ENCODE measurements around the gene KCNIP1.

The KCNIP1 gene

DNA sequence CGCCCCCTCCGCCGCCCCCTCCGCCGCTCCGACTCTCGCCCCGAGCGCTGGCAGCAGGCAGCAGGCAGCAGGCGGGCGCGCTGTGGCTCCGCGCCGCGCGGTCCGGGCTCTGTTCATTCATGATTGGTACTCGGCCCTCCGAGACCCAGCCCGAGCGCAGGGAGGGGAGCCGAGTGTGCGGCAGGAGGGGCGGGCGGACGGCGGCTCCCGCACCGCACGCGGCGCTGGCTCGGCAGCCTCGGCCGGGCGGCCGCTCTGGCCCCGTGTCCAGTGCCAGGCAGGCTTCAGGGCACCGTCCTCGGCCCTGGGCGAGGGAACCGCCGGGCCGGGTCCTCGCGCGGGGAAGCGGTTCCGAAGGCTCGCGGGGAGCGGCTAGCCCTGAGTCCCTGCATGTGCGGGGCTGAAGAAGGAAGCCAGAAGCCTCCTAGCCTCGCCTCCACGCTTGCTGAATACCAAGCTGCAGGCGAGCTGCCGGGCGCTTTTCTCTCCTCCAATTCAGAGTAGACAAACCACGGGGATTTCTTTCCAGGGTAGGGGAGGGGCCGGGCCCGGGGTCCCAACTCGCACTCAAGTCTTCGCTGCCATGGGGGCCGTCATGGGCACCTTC lies at the start of gene KCNIP1:
Gene KCNIP1, plus strand, starts transcription at position 31 of the 607 bp plus-strand sequence.
- Mint-ChIP-seq H3K36me3 (ENCODE audit: low read depth) (no peaks in the 10 kb centered on the region), H3K4me3 (peak within 1 kb of the TSS; percentile 76 to 84 (median 81)), H3K4me1 (peaks cover 31% of the 10 kb centered on the region), H3K9me3 (no peaks in the 10 kb centered on the region), H3K27ac (peak within 1 kb of the TSS in 2 of 3 experiments; percentile 30 to 83), H3K27me3 (ENCODE audit: low read depth) (peaks cover 57% of the 10 kb centered on the region)
- TF ChIP-seq, protein P1, sequence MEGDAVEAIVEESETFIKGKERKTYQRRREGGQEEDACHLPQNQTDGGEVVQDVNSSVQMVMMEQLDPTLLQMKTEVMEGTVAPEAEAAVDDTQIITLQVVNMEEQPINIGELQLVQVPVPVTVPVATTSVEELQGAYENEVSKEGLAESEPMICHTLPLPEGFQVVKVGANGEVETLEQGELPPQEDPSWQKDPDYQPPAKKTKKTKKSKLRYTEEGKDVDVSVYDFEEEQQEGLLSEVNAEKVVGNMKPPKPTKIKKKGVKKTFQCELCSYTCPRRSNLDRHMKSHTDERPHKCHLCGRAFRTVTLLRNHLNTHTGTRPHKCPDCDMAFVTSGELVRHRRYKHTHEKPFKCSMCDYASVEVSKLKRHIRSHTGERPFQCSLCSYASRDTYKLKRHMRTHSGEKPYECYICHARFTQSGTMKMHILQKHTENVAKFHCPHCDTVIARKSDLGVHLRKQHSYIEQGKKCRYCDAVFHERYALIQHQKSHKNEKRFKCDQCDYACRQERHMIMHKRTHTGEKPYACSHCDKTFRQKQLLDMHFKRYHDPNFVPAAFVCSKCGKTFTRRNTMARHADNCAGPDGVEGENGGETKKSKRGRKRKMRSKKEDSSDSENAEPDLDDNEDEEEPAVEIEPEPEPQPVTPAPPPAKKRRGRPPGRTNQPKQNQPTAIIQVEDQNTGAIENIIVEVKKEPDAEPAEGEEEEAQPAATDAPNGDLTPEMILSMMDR (IDR thresholded peaks at IDR 0.05; ENCODE audit: unreplicated experiment in 3 of 3) = no peak

GRCh38 chr5:170463426-170463825 lies 40.4 kb upstream of the KCNIP1 start:
- no peak overlapping the region for H3K4me3 Mint-ChIP-seq
- no peaks in the 10 kb centered on the region for H3K36me3 Mint-ChIP-seq (ENCODE audit: low read depth)
- TF ChIP-seq, protein P1 (IDR thresholded peaks at IDR 0.05; ENCODE audit: unreplicated experiment in 3 of 3) = no peak
- H3K4me1 Mint-ChIP-seq = no peaks in the 10 kb centered on the region
- no peaks in the 10 kb centered on the region for H3K27me3 Mint-ChIP-seq (ENCODE audit: low read depth)
- peaks cover 18% of the 10 kb centered on the region for H3K9me3 Mint-ChIP-seq
- H3K27ac Mint-ChIP-seq = no peak overlapping the region

DNA sequence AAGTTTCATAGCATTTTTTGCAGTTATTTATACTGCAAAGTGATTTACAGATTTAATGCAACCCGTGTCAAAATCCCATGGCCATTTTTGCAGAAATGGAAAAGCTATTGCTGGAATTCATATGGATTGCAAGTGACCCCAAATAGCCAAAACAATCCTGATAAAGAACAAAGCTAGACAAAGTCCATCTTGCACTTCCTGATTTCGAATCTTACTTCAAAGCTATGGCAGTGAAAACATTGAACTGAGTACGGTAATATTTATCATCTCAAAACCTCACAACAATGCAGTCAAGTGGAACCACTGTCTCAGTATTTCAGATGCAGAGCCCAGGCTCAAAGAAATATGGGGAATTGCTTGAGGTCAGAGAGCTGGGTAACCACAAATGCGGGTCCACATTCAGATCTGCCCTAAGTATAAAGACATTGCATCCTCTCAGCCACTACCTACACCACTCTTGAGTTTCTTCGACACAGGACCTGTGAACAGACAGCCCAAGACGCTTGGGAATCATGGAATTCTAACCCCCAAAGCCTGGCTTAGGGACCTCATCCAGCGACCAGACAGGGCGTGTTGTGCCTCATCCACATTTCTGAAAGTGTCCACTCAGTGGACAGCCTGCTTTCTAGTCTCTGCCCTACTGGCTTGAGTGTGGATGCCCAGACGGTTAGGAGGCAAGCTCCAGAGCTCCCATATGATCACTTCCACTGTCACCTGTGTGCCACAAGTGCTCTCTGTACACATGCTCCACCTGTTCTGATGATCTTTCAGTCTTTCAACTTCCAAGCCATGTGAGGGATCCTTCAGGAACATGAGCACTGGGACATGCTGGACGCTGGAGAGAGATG lies 39.3 kb upstream of the KCNIP1 start:
- peaks cover 17% of the 10 kb centered on the region for H3K9me3 Mint-ChIP-seq
- H3K27ac Mint-ChIP-seq = no peak overlapping the region
- H3K36me3 Mint-ChIP-seq (ENCODE audit: low read depth) = no peaks in the 10 kb centered on the region
- TF ChIP-seq, protein P1 (IDR thresholded peaks at IDR 0.05; ENCODE audit: unreplicated experiment in 3 of 3) = no peak
- no peaks in the 10 kb centered on the region for H3K27me3 Mint-ChIP-seq (ENCODE audit: low read depth)
- H3K4me3 Mint-ChIP-seq = no peak overlapping the region
- H3K4me1 Mint-ChIP-seq = no peaks in the 10 kb centered on the region

DNA sequence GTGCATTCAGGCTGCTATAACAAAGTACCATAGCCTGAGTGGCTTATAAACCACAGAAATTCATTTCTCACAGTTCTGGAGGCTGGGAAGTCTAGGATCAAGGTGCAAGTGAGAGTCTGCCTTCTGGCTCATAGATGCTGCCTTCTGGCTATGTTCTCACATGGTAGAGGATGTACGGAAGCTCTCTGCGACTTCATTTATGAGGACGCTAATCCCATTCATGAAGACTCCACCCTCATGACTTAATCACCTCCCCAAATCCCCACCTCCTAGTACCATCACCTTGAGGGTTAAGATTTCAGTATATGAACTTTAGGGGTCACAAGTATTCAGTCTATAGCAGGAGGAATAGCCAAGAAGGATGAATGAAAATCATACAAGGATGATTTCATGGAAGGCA lies 37.3 kb upstream of the KCNIP1 start:
- H3K36me3 Mint-ChIP-seq (ENCODE audit: low read depth) = no peaks in the 10 kb centered on the region
- H3K9me3 Mint-ChIP-seq = no peaks in the 10 kb centered on the region
- H3K27ac Mint-ChIP-seq = no peak overlapping the region
- peaks cover 9% of the 10 kb centered on the region for H3K27me3 Mint-ChIP-seq (ENCODE audit: low read depth)
- TF ChIP-seq, protein P1 (IDR thresholded peaks at IDR 0.05; ENCODE audit: unreplicated experiment in 3 of 3) = no peak
- no peak overlapping the region for H3K4me3 Mint-ChIP-seq
- H3K4me1 Mint-ChIP-seq = peaks cover 7% of the 10 kb centered on the region

DNA sequence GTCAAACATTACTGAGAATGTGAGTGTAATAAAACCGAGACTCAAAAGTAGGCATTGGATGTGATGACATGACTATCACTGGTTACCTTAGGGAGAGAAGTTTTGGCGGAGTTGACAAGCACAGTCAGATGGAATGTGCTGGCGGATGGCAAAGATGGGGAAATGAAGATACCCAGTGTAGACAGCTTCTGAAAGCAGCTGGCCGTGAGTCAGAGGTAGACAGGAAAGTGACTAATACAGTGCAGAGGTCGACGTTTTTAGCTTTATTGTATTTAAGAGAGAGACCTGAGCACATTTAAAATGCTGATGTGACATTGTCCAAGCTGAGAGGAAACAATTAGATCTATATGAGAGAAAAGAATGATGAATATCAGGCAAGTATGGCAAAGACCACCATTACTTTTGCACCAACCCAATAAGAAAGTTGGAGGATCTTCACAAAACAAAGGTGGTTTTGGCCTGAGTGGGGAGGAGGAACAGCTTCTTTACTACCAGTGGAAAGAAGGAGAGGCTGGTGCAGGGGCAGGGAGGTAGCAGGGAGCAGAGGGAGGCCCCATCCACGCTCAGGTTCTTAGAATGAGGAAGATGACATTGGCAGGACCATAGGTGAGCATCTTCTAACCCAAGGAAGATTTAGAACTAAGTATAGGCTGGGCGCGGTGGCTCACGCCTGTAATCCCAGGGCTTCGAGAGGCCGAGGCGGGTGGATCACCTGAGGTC lies 36.7 kb upstream of the KCNIP1 start:
- TF ChIP-seq, protein P1 (IDR thresholded peaks at IDR 0.05; ENCODE audit: unreplicated experiment in 3 of 3) = no peak
- Mint-ChIP-seq H3K36me3 (ENCODE audit: low read depth) (no peaks in the 10 kb centered on the region), H3K9me3 (no peaks in the 10 kb centered on the region), H3K27ac (no peak overlapping the region), H3K4me3 (no peak overlapping the region), H3K4me1 (peaks cover 10% of the 10 kb centered on the region), H3K27me3 (ENCODE audit: low read depth) (peaks cover 9% of the 10 kb centered on the region)
